ENCODE measurements around the gene ZNHIT6. TPM values are rescaled to one million over a fixed set of nuclear protein-coding genes. Genes with fewer than 3 reads are reported as not detected.

ZNHIT6 gene
- total and polyA plus RNA-seq, 10 of the 15 experiments (the other 5 are each of a cell fraction or from before 2014, with no cell fraction given), result 12.8 to 32.0 (median 18.8) TPM

DNA sequence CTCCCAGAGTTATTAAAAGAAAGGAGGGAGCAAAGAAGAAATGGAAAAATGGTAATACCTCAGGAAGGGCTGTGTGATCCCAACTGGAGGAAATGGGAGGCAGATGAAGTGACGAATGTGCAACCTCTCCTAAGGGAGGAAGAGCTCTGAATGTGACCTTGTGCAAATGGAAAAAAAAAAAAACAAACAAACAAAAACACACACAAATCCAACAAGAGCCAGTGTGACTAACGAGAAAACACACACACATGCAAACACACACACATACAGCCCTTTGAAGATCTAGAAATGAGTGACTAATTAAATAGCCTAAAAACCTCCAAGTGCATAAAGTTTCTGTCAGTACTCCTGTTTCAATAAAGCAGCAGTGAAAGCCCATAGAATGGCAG lies 78.7 kb downstream of the ZNHIT6 start (continued):
- no peak for TF ChIP-seq BCL11A (IDR thresholded peaks at IDR 0.05; ENCODE audit: low read depth, low read length)

DNA sequence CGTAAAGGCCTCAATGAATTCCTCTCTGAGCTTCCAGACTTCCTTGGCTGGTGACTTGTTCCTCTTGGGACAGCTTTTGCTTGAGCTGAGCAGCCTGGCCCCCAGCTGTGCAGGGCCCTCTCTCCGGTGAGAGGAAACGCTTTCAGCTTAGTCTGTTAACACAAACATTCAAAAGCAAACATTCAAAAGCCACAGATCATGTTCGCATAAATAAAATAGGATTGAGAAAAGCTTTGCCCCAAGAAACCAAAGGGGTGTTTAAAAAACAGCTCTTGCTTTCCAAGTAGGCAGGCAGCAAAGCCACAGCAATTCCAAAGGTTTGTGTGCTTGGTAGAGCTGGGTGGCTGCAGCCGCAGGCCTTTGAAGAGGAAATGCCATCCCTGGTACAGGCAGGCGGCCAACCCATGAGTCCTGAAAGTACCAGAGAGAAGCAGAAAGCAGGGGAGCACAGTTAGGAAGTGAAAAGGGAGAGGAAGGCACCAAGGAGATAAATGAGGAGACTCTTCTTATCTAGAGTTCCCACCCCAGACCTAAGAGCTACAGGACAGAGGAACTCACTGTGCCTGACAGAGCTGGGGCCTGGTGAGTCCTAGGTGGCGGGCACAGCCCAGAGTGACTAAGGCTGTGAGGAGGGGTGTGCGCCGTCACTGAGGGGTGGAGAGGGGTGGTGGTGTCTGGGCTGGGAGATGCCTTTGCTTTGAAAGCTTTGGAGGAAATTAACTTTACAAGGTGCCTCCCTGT lies 79.3 kb downstream of the ZNHIT6 start:
- no peaks in the 10 kb centered on the region for H3K9me3 ChIP-seq (replicated peaks; ENCODE audit: control insufficient read depth, insufficient read depth, low read length)
- no peak for TF ChIP-seq CBX5 (IDR thresholded peaks at IDR 0.05; ENCODE audit: low read depth)
- TF ChIP-seq PAX8 (IDR thresholded peaks at IDR 0.05), result no peak
- no peak for TF ChIP-seq POLR2A (IDR thresholded peaks at IDR 0.05; ENCODE audit: low read depth, low read length)
- TF ChIP-seq ASH2L (IDR thresholded peaks at IDR 0.05; ENCODE audit: borderline replicate concordance, low read depth), result no peak
- TF ChIP-seq, protein P1, sequence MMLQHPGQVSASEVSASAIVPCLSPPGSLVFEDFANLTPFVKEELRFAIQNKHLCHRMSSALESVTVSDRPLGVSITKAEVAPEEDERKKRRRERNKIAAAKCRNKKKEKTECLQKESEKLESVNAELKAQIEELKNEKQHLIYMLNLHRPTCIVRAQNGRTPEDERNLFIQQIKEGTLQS (IDR thresholded peaks at IDR 0.05; ENCODE audit: borderline replicate concordance, extremely low read depth, low read depth, low read length), result no peak
- TF ChIP-seq KAT2A (conservative IDR thresholded peaks at IDR 0.05; ENCODE audit: control insufficient read depth, low read depth, low read length), result no peak
- TF ChIP-seq RCOR1 (conservative IDR thresholded peaks at IDR 0.05; ENCODE audit: low read depth, low read length), result no peak
- no peak for TF ChIP-seq CBFB (IDR thresholded peaks at IDR 0.05; ENCODE audit: low read depth)
- TF ChIP-seq EP300 (IDR thresholded peaks at IDR 0.05; ENCODE audit: borderline replicate concordance in 1 of 2, control insufficient read depth in 1 of 2, low read depth in 2 of 2, low read length in 2 of 2), result no peak
- TF ChIP-seq, protein P2, sequence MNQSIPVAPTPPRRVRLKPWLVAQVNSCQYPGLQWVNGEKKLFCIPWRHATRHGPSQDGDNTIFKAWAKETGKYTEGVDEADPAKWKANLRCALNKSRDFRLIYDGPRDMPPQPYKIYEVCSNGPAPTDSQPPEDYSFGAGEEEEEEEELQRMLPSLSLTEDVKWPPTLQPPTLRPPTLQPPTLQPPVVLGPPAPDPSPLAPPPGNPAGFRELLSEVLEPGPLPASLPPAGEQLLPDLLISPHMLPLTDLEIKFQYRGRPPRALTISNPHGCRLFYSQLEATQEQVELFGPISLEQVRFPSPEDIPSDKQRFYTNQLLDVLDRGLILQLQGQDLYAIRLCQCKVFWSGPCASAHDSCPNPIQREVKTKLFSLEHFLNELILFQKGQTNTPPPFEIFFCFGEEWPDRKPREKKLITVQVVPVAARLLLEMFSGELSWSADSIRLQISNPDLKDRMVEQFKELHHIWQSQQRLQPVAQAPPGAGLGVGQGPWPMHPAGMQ (IDR thresholded peaks at IDR 0.05; ENCODE audit: borderline replicate concordance), result no peak
- no peak for TF ChIP-seq TCF3 (IDR thresholded peaks at IDR 0.05; ENCODE audit: borderline replicate concordance, insufficient read depth, low read depth, low read length)
- no peak for TF ChIP-seq NR2C1 (IDR thresholded peaks at IDR 0.05)
- TF ChIP-seq, protein P3, sequence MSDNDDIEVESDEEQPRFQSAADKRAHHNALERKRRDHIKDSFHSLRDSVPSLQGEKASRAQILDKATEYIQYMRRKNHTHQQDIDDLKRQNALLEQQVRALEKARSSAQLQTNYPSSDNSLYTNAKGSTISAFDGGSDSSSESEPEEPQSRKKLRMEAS (IDR thresholded peaks at IDR 0.05; ENCODE audit: low read depth, low read length), result no peak
- TF ChIP-seq PML (IDR thresholded peaks at IDR 0.05; ENCODE audit: low read length), result no peak
- TF ChIP-seq SMC3 (IDR thresholded peaks at IDR 0.05; ENCODE audit: borderline replicate concordance, low read length), result no peak
- TF ChIP-seq ZNF217 (IDR thresholded peaks at IDR 0.05), result no peak
- TF ChIP-seq RBBP5 (conservative IDR thresholded peaks at IDR 0.05), result no peak
- no peaks in the 10 kb centered on the region for H3K4me1 ChIP-seq (ENCODE audit: control insufficient read depth, insufficient read depth, low read length)
- FAIRE-seq (no peak), DNase-seq (ENCODE audit: low read depth, low spot score) (no peak), ATAC-seq (no peak)
- RAD21 ChIA-PET (ENCODE audit: unreplicated experiment), result no interaction called here
- H4K20me1 ChIP-seq (ENCODE audit: control insufficient read depth, insufficient read depth), result no peaks in the 10 kb centered on the region
- POLR2A ChIA-PET, result interaction anchor here (0.6 kb wide), 1 partner anchor 9 kb away, joined by 3 read pairs; no protein-coding TSS in a partner anchor
- 97% methylated on average over 9 of the region's 9 CpGs for WGBS (ENCODE audit: insufficient coverage, insufficient replicate concordance, low lambda C conversion rate, missing lambda C conversion rate)
- H3K4me3 ChIP-seq, result no peak overlapping the region
- H3K36me3 ChIP-seq (ENCODE audit: control insufficient read depth in 2 of 2, insufficient read depth in 2 of 2, low read length in 1 of 2), result no peaks in the 10 kb centered on the region
- no peaks in the 10 kb centered on the region for H3K79me2 ChIP-seq (ENCODE audit: control insufficient read depth, insufficient read depth, low read length)
- no peaks in the 10 kb centered on the region for H3K27me3 ChIP-seq (replicated peaks in 1 of 2; ENCODE audit: control insufficient read depth in 2 of 2, insufficient read depth in 2 of 2, low read length in 1 of 2)
- no peak overlapping the region for H3K27ac ChIP-seq (ENCODE audit: control insufficient read depth, insufficient read depth)
- CTCF ChIA-PET, result no interaction called here
- no peak overlapping the region for H3K9ac ChIP-seq (ENCODE audit: control insufficient read depth, insufficient read depth, low read length)
- in situ Hi-C loops (cut with MboI), result no loop called here
- intact Hi-C loops (cut with micrococcal nuclease; ENCODE audit: unreplicated experiment), result no loop called here
- H2AFZ ChIP-seq (ENCODE audit: control insufficient read depth, low read depth, low read length), result no peak overlapping the region
- H3K4me2 ChIP-seq (ENCODE audit: control insufficient read depth, insufficient read depth), result no peak overlapping the region
- no TSS peak for BruUV-seq (replicated peaks)
- SMC1A ChIA-PET (ENCODE audit: uncharacterized antibody, unreplicated experiment), result no interaction called here

Measured in GM12878 (cell line).